AG04450 (cell line): ENCODE results near the gene DUSP6. TPM values are rescaled to one million over a fixed set of nuclear protein-coding genes. Genes with fewer than 3 reads are reported as not detected.

Experiments
- CTCF ChIA-PET: fragments of 300-600, 350-600 bp; formaldehyde crosslinking; extraction: SDS; loops from one replicate; lab custom pipeline; 2022; ENCODE audit warnings: antibody characterized with exemption, inconsistent platforms; lab: Charles Lee
- POLR2A ChIA-PET: fragments of 350-600 bp; formaldehyde crosslinking; extraction: SDS; loops from one replicate; lab custom pipeline; 2021; ENCODE audit warnings: antibody characterized with exemption, inconsistent platforms; lab: Yijun Ruan, JAX
- DNase-seq: peaks from one replicate; pipeline ENCODE4 v3.0.0-alpha.2; 2011; ENCODE audit warnings: low read depth, low spot score
- H3K27ac ChIP-seq: one replicate; pipeline ENCODE4 v1.5.1; 2012; ENCODE audit warnings: low read depth, low read length, control low read depth
- H3K27me3 ChIP-seq: one replicate; pipeline ENCODE4 v1.6.0; 2012; ENCODE audit warnings: low read length; ENCODE audit not compliant: control insufficient read depth, insufficient read depth
- H3K4me3 ChIP-seq: 2 replicates; pipeline ENCODE4 v1.5.1; 2011; ENCODE audit warnings: mild to moderate bottlenecking, low read depth, low read length, control low read depth
- H3K9me3 ChIP-seq: 2 replicates; pipeline ENCODE4 v1.5.1; 2012; ENCODE audit warnings: low read length; ENCODE audit not compliant: control insufficient read depth, insufficient read depth
- CTCF ChIP-seq: IDR thresholded peaks from 2 replicates; pipeline ENCODE4 v1.5.1; 2011; ENCODE audit warnings: low read depth, low read length, control low read depth, inconsistent platforms
- polyA plus RNA-seq: library from polyadenylated mRNA; depleted of rRNA; stranded (reverse); fragments of >200 nt; gene quantifications from 2 replicates; pipeline ENCODE4 v1.2.3, GENCODE V29; 2011; rRNA removed
- small RNA-seq: library from RNA; depleted of rRNA; stranded (forward); fragments of <200 nt; gene quantifications from one replicate; pipeline ENCODE3, GENCODE V24; 2012; ENCODE audit warnings: low read depth; ENCODE audit not compliant: insufficient read length

Gene DUSP6
- polyA plus RNA-seq, 1 experiment = 27.9 TPM

GRCh38 chr12:89299417-89299816, 52.9 kb downstream of the DUSP6 start:
- CTCF ChIA-PET = interaction anchor here (0.6 kb wide), 1 partner anchor 290 kb away, joined by 3 read pairs; no protein-coding TSS in a partner anchor
- POLR2A ChIA-PET = no interaction called here

More at GRCh38 chr12:89299417-89299816, 52.9 kb downstream of the DUSP6 start:
- Histone ChIP-seq H3K9me3 (no peaks in the 10 kb centered on the region), H3K27ac (no peak overlapping the region), H3K27me3 (no peaks in the 10 kb centered on the region), H3K4me3 (no peak overlapping the region)
- no peak for DNase-seq
- no peak for TF ChIP-seq CTCF

Small RNAs within 50 kb of the gene (small RNA-seq; reads per million reads assigned to genes)
- not detected for gene MRPS6P4

Other genes starting within 250 kb of the DUSP6 start
- 5.3 and 7.3 TPM in 2 replicates for gene GALNT4, start 172.3 kb upstream of the DUSP6 start, polyA plus RNA-seq
- 9.3 and 11.9 TPM in 2 replicates for gene POC1B, start 173.5 kb upstream of the DUSP6 start, polyA plus RNA-seq